HG02678 (cell line): ENCODE measurements around the gene ILKAP.

ENCODE experiments used
- ATAC-seq: cut with Tn5 transposase; IDR thresholded peaks from one replicate; pipeline ENCODE4 v1.9.1; 2021; ENCODE audit warnings: mild to moderate bottlenecking, moderate library complexity; ENCODE audit not compliant: unreplicated experiment

ILKAP gene

GRCh38 chr2:238152771-238153688 is 50.5 kb downstream of the ILKAP start:
- ATAC-seq = no peak

GRCh38 chr2:238151628-238152235 is 51.8 kb downstream of the ILKAP start:
- no peak for ATAC-seq

GRCh38 chr2:238151205-238151604 is 52.3 kb downstream of the ILKAP start:
- no peak for ATAC-seq

GRCh38 chr2:238150686-238151085 is 52.8 kb downstream of the ILKAP start:
- no peak for ATAC-seq

- ATAC-seq = no peak
Measured at GRCh38 chr2:238149841-238150572, 53.5 kb downstream of the ILKAP start.

GRCh38 chr2:238148981-238149380 is 54.5 kb downstream of the ILKAP start:
- ATAC-seq = no peak

- ATAC-seq = no peak
Measured at GRCh38 chr2:238146884-238147544, 56.5 kb downstream of the ILKAP start.

GRCh38 chr2:238145851-238146250 is 57.6 kb downstream of the ILKAP start:
- ATAC-seq = no peak

- ATAC-seq = no peak
Measured at GRCh38 chr2:238145046-238145445, 58.4 kb downstream of the ILKAP start.

GRCh38 chr2:238144262-238144661 is 59.2 kb downstream of the ILKAP start:
- ATAC-seq = no peak

- ATAC-seq = no peak
Measured at GRCh38 chr2:238143239-238143951, 60.1 kb downstream of the ILKAP start.

- ATAC-seq = no peak
Measured at GRCh38 chr2:238142382-238143205, 60.9 kb downstream of the ILKAP start.

- ATAC-seq = no peak
Measured at GRCh38 chr2:238141541-238142318, 61.8 kb downstream of the ILKAP start.

- no peak for ATAC-seq
Measured at GRCh38 chr2:238140721-238141540, 62.6 kb downstream of the ILKAP start.

GRCh38 chr2:238140040-238140439 is 63.5 kb downstream of the ILKAP start:
- no peak for ATAC-seq

GRCh38 chr2:238139196-238140039 is 64.1 kb downstream of the ILKAP start:
- ATAC-seq = no peak
